ENCODE data around the gene CAD. TPM values are rescaled to one million over a fixed set of nuclear protein-coding genes. Genes with fewer than 3 reads are reported as not detected.

The CAD gene
- total and polyA plus RNA-seq, 2 donors (not counting 3 experiments of a cell fraction or from before 2014, with no cell fraction given), result 60.3 to 91.4 TPM

DNA sequence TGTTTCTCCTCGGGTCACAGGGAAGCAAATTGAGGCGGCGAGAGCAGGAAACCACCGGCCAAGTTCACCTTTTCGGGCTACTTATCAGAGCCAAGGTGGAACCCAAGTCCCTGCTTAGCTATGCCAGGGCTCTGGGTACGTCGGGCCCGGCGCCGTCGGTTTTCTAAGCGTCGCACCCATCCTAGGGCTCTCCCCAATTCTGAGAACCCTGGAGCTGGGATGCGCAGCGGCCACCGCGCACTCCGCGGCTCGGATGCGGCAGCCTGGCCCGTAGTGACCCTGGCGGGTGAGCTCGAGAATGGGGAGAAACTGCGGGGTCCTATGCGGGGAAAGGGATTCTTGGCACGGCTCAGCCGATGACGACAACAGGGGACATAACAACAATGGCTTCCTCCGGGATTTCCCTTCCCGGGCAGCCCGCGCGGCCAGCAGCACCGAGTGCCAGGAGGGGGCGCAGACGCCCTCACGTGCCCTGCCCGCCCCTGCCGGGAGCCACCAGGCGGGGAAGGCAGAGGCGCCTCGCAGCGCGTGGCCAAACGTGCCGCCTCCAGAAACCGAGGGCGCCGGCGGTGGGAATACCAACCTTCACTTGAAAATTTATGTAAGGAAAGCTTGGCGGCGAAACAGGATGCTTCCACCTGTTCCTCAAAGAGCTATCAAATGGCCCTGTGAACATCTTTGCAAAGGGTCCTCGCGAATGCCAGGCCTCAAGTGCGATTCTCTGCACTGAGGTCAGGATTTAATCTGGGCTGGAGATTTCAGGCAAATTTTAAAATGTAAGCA is 47.8 kb downstream of the CAD start:
- Histone ChIP-seq H3K9ac (replicated peaks; ENCODE audit: extremely low read depth, insufficient read depth, low read length) (peak overlapping the region; percentile 25), H3K4me1 (ENCODE audit: control insufficient read depth, extremely low read depth, insufficient read depth, low read length) (peaks cover 22% of the 10 kb centered on the region), H3K9me3 (replicated peaks; ENCODE audit: control insufficient read depth, insufficient read depth, low read length) (no peaks in the 10 kb centered on the region), H3K79me2 (ENCODE audit: control insufficient read depth, insufficient read depth, low read length) (no peaks in the 10 kb centered on the region), H2AFZ (ENCODE audit: low read depth, low read length) (peak overlapping the region; percentile 90), H3K27me3 (ENCODE audit: control insufficient read depth in 2 of 2, insufficient read depth in 2 of 2, low read length in 2 of 2) (peaks cover 19 to 42% of the 10 kb centered on the region in 2 experiments), H3K27ac (ENCODE audit: insufficient read depth, low read depth, low read length) (no peak overlapping the region), H3K9me1 (replicated peaks; ENCODE audit: control insufficient read depth, extremely low read depth, insufficient read depth, low read length) (no peaks in the 10 kb centered on the region), H4K20me1 (replicated peaks; ENCODE audit: control insufficient read depth, extremely low read depth, insufficient read depth, low read length) (no peaks in the 10 kb centered on the region), H3K4me3 (replicated peaks in 1 of 3; ENCODE audit: insufficient read depth in 1 of 3, low read depth in 1 of 3, low read length in 3 of 3) (peak overlapping the region in 2 of 3 experiments; percentile 32 to 82), H3K4me2 (ENCODE audit: insufficient read depth, low read length) (peak overlapping the region; percentile 37), H3K36me3 (ENCODE audit: control insufficient read depth in 2 of 2, extremely low read depth in 1 of 2, insufficient read depth in 2 of 2, low read length in 2 of 2) (no peaks in the 10 kb centered on the region)
- dilution Hi-C loops (cut with MboI; ENCODE audit: extremely low pct_ligation_motif_present, low sequenced_read_pairs) (no loop called here), intact Hi-C loops (cut with micrococcal nuclease) (loop anchor here (1.0 to 2.0 kb wide), 4 partner anchors 15 to 38 kb away; no protein-coding TSS in a partner anchor)
- ChIA-PET CTCF (interaction anchor here (0.7 to 6.9 kb wide), 13 partner anchors 9 to 168 kb away, joined by 3 to 143 read pairs (median 5); partner anchors contain the start of genes PREB and TRIM54), POLR2A (interaction anchor here (1.5 kb wide), 1 partner anchor 28 kb away, joined by 3 read pairs; no protein-coding TSS in a partner anchor)
- DNase-seq (ENCODE audit: low read depth, low spot score) (peak; percentile 87), FAIRE-seq (peak; percentile 91)
- TF ChIP-seq, protein P1, sequence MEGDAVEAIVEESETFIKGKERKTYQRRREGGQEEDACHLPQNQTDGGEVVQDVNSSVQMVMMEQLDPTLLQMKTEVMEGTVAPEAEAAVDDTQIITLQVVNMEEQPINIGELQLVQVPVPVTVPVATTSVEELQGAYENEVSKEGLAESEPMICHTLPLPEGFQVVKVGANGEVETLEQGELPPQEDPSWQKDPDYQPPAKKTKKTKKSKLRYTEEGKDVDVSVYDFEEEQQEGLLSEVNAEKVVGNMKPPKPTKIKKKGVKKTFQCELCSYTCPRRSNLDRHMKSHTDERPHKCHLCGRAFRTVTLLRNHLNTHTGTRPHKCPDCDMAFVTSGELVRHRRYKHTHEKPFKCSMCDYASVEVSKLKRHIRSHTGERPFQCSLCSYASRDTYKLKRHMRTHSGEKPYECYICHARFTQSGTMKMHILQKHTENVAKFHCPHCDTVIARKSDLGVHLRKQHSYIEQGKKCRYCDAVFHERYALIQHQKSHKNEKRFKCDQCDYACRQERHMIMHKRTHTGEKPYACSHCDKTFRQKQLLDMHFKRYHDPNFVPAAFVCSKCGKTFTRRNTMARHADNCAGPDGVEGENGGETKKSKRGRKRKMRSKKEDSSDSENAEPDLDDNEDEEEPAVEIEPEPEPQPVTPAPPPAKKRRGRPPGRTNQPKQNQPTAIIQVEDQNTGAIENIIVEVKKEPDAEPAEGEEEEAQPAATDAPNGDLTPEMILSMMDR (IDR thresholded peaks at IDR 0.05; ENCODE audit: extremely low read depth in 1 of 2, insufficient read depth in 1 of 2, low read depth in 1 of 2, low read length in 2 of 2), result peak; percentile 90 to 93
- TF ChIP-seq JUN (IDR thresholded peaks at IDR 0.05; ENCODE audit: borderline replicate concordance, insufficient read depth, insufficient read length, low read depth), result no peak
- TF ChIP-seq POLR2AphosphoS5 (IDR thresholded peaks at IDR 0.05; ENCODE audit: insufficient read depth, low read depth, low read length), result peak; percentile 51
- TF ChIP-seq GATA2 (IDR thresholded peaks at IDR 0.05; ENCODE audit: insufficient read depth, insufficient read length, low read depth, low read length), result no peak
- TF ChIP-seq FOS (IDR thresholded peaks at IDR 0.05; ENCODE audit: borderline replicate concordance, insufficient read depth, low read length), result no peak
- TF ChIP-seq MYC (IDR thresholded peaks at IDR 0.05; ENCODE audit: low read depth, low read length), result peak; percentile 19
- TF ChIP-seq, protein P2, sequence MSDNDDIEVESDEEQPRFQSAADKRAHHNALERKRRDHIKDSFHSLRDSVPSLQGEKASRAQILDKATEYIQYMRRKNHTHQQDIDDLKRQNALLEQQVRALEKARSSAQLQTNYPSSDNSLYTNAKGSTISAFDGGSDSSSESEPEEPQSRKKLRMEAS (IDR thresholded peaks at IDR 0.05; ENCODE audit: insufficient read depth, insufficient read length), result peak; percentile 87
- no peak for TF ChIP-seq EZH2 (IDR thresholded peaks at IDR 0.05; ENCODE audit: borderline replicate concordance, low read depth, low read length, severe bottlenecking)
- TF ChIP-seq POLR2A (IDR thresholded peaks at IDR 0.05; ENCODE audit: low read depth, low read length), result no peak
- TSS peak; percentile 15 for BruUV-seq (replicated peaks)
